A673 (cell line): Measurements from ENCODE around the gene VWA5A. TPM values are rescaled to one million over a fixed set of nuclear protein-coding genes. Genes with fewer than 3 reads are reported as not detected.

Source experiments
- BruUV-seq: library from RNA; stranded (reverse); fragments of 400-500 nt; replicated peaks from 2 replicates; lab custom pipeline; 2021; lab: Mats Ljungman, UMichigan
- CTCF ChIA-PET: fragments of 300-600 bp; sonication (Branson Sonifier 250); formaldehyde crosslinking; loops from one replicate; lab custom pipeline; 2022; ENCODE audit warnings: antibody characterized with exemption; lab: Charles Lee
- POLR2A ChIA-PET: fragments of 300-600 bp; sonication (Branson Sonifier 250); formaldehyde crosslinking; loops from one replicate; lab custom pipeline; 2022; ENCODE audit warnings: antibody characterized with exemption; ENCODE audit not compliant: low non-redundant PET; lab: Charles Lee
- DNase-seq: peaks from one replicate; pipeline ENCODE4 v3.0.0-alpha.2; 2015; ENCODE audit warnings: low spot score
- H3K27ac ChIP-seq: fragments of 200-600 bp; sonication (generic); 2 replicates; pipeline ENCODE4 v1.5.1; 2016; ENCODE audit warnings: mixed run types, low read depth, mild to moderate bottlenecking, mixed read lengths, antibody characterized with exemption, low read length; ENCODE audit not compliant: poor library complexity, severe bottlenecking
- H3K27me3 ChIP-seq: fragments of 200-600 bp; sonication (generic); replicated peaks from 2 replicates; pipeline ENCODE4 v1.6.1; 2017; ENCODE audit warnings: mixed run types, low read depth, mild to moderate bottlenecking, mixed read lengths, antibody characterized with exemption, low read length; ENCODE audit not compliant: insufficient read depth, poor library complexity
- H3K36me3 ChIP-seq: fragments of 200-600 bp; sonication (generic); 2 replicates; pipeline ENCODE4 v1.6.1; 2016; ENCODE audit warnings: mixed run types, mild to moderate bottlenecking, mixed read lengths, antibody characterized with exemption, low read length; ENCODE audit not compliant: insufficient read depth, poor library complexity, severe bottlenecking
- H3K4me1 ChIP-seq: fragments of 200-600 bp; sonication (generic); 2 replicates; pipeline ENCODE4 v1.6.1; 2017; ENCODE audit warnings: mixed run types, mild to moderate bottlenecking, mixed read lengths, antibody characterized with exemption, low read length; ENCODE audit not compliant: insufficient read depth, poor library complexity, severe bottlenecking
- H3K4me3 ChIP-seq: fragments of 200-600 bp; sonication (generic); 2 replicates; pipeline ENCODE4 v1.5.1; 2016; ENCODE audit warnings: low read depth, mixed run types, mild to moderate bottlenecking, mixed read lengths, low read length; ENCODE audit not compliant: poor library complexity, severe bottlenecking
- H3K9me3 ChIP-seq: fragments of 200-600 bp; sonication (generic); 2 replicates; pipeline ENCODE4 v1.6.1; 2016; ENCODE audit warnings: mixed run types, low read depth, mild to moderate bottlenecking, mixed read lengths, antibody characterized with exemption, low read length; ENCODE audit not compliant: poor library complexity, severe bottlenecking
- CTCF ChIP-seq: fragments of 300-800, 200-600 bp; sonication (generic); conservative IDR thresholded peaks from 2 replicates; pipeline ENCODE4 v1.5.1; 2017; ENCODE audit warnings: low read depth, mild to moderate bottlenecking, antibody characterized with exemption, low read length, moderate library complexity, mixed read lengths
- EZH2 ChIP-seq: fragments of 200-600 bp; sonication (generic); IDR thresholded peaks from 2 replicates; pipeline ENCODE4 v1.6.1; 2017; ENCODE audit warnings: borderline replicate concordance, low read depth, mild to moderate bottlenecking, mixed read lengths, antibody characterized with exemption, low read length; ENCODE audit not compliant: poor library complexity, severe bottlenecking
- intact Hi-C: fragments of 100-400 bp; cut with micrococcal nuclease; formaldehyde crosslinking; loops from one replicate; pipeline ENCODE4 v1.10.0; 2022; ENCODE audit not compliant: unreplicated experiment
- total RNA-seq: library from RNA; stranded (reverse); gene quantifications from 2 replicates; pipeline ENCODE4 v1.2.3, GENCODE V29; 2021

The VWA5A gene
- total RNA-seq, 1 experiment from 2014 or later = 11.2 TPM

DNA sequence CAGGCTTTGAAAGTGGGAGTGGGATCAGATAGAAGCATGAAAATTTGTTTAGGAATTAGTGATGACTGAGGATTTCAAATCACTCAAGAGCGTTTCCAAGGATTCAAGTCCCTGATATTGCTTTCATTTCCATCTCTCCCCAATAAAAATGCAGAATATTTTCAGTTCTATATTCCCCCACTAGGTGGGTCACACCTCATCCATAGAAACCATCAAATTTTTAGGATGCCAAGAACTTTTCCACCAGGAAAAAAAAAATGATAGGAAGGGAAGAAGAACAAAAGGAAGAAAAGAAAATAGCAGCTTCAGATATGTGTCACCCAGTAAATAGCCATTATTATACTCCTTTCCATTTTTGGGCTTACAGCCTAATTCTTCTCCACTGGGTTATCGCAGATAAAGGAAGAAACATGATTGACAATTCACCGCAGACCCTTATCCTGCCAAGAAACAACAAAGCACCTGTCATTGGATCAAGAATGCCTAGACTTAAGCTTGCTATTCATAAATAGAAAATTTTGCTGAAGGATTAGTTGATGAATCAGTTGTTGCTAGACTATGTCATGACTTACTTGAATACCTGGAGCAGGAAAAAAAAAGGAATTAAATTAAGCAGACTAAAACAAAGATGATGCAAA, 37.6 kb downstream of the VWA5A start:
- POLR2A ChIA-PET = no interaction called here
- peak; percentile 35; the same call in 1 of the 2 replicates for TF ChIP-seq CTCF
- TF ChIP-seq EZH2 = no peak
- H3K27ac ChIP-seq = no peak overlapping the region
- no peaks in the 10 kb centered on the region for H3K4me1 ChIP-seq
- H3K27me3 ChIP-seq = no peaks in the 10 kb centered on the region
- H3K4me3 ChIP-seq = no peak overlapping the region
- DNase-seq = no peak
- intact Hi-C loops = no loop called here
- no TSS peak for BruUV-seq
- H3K36me3 ChIP-seq = no peaks in the 10 kb centered on the region
- H3K9me3 ChIP-seq = no peaks in the 10 kb centered on the region
- CTCF ChIA-PET = no interaction called here

DNA sequence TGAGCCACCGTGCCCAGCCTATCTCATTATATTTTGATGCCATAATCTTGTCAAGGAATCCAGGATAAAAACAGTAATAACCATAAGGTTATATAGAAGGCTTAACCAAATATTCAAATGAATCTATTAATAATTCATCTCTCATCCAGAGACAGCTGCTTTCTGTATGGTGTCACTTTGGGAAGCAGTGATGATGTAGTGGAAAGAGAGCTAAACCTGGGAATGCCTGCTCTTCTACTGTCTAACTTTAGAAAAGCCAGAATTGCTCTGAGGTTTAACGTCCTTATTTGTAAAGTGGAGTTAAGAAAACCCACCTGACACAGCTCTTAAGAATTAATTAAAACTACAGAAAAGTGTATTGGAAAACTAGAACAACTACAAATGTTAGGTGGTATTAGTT, 38.6 kb downstream of the VWA5A start:
- Histone ChIP-seq H3K4me3 (no peak overlapping the region), H3K27ac (no peak overlapping the region), H3K36me3 (no peaks in the 10 kb centered on the region), H3K9me3 (no peaks in the 10 kb centered on the region), H3K4me1 (no peaks in the 10 kb centered on the region), H3K27me3 (no peaks in the 10 kb centered on the region)
- ChIA-PET CTCF (no interaction called here), POLR2A (no interaction called here)
- DNase-seq = no peak
- intact Hi-C loops = no loop called here
- BruUV-seq = no TSS peak
- TF ChIP-seq EZH2 (no peak), CTCF (no peak)

DNA sequence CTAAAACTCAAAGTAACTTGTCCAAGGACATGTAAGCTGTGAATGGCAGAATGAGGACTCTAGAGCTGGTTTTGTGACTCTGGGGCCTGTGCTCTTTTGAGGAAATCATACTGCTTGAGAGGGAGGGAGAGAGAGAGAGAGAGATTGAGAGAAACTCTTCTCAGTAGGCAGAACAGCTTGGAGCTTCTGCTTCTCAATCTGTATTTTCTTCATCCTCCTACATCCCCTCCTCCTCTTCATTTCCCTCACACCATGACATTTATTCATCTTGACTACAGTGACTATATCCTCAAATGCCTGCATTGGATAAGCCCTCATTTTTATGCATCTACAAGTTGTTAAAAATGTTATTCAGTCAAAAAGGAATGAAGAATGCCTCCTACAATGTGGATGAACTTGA, 44.2 kb downstream of the VWA5A start:
- ChIA-PET POLR2A (no interaction called here), CTCF (no interaction called here)
- no peaks in the 10 kb centered on the region for H3K9me3 ChIP-seq
- BruUV-seq = no TSS peak
- no peak overlapping the region for H3K4me3 ChIP-seq
- no peaks in the 10 kb centered on the region for H3K36me3 ChIP-seq
- no peaks in the 10 kb centered on the region for H3K27me3 ChIP-seq
- no peak overlapping the region for H3K27ac ChIP-seq
- no peak for TF ChIP-seq CTCF
- no peak for TF ChIP-seq EZH2
- DNase-seq = no peak
- no peaks in the 10 kb centered on the region for H3K4me1 ChIP-seq
- intact Hi-C loops = no loop called here
